ENCODE data around the gene GHRL.

Gene GHRL

DNA sequence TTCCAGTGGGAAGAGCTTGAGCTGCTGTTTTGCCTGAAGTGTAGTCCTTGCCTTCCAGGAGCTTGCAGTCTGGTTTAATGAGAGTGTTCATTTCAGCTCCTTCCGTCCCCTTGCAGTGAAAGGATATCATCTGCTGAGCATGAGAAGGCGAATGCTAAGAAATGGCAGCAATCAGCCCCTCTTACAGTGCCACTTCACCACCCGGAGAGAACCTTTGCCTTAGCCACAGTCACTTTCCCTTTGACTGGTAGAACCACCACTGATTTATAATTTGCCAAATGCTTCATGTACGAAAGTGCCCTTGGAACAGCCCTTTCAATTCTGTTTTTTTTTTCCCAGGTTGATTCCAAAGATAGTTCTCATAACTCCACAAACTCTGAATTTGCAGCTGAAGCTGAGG is 32.9 kb downstream of the GHRL start:
- H3K4me1 ChIP-seq (ENCODE audit: control insufficient read depth, insufficient read depth, low read length) = peaks cover 9% of the 10 kb centered on the region
- no peak overlapping the region for H3K27ac ChIP-seq (ENCODE audit: low read depth, low read length)
- H3K27me3 ChIP-seq (ENCODE audit: control insufficient read depth, insufficient read depth, low read length) = no peaks in the 10 kb centered on the region
- no peak overlapping the region for H3K4me3 ChIP-seq (ENCODE audit: low read depth, low read length)
- H3K9ac ChIP-seq (ENCODE audit: low read depth, low read length) = no peak overlapping the region
- peaks cover 50% of the 10 kb centered on the region for H3K36me3 ChIP-seq (ENCODE audit: control insufficient read depth, insufficient read depth, low read length)
- H3K9me3 ChIP-seq (ENCODE audit: control insufficient read depth, insufficient read depth, low read length) = no peaks in the 10 kb centered on the region

DNA sequence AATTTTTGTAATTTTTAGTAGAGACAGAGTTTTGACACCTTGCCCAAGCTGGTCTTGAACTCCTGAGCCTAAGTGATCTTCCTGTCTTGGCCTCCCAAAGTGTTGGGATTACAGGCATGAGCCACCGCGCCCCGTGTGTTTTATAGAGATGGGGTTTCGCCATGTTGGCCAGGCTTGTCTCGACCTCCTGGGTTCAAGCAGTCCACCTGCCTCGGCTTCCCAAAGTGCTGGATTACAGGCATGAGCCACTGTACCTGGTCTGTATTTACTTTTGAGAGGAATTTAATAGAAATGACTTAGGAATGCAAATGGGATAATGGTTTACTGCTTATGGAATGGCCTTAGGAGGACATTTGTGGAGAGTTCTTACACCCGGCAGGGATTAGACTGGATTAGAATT is 33.7 kb downstream of the GHRL start:
- Histone ChIP-seq H3K27ac (ENCODE audit: low read depth, low read length) (no peak overlapping the region), H3K36me3 (ENCODE audit: control insufficient read depth, insufficient read depth, low read length) (peaks cover 56% of the 10 kb centered on the region)

DNA sequence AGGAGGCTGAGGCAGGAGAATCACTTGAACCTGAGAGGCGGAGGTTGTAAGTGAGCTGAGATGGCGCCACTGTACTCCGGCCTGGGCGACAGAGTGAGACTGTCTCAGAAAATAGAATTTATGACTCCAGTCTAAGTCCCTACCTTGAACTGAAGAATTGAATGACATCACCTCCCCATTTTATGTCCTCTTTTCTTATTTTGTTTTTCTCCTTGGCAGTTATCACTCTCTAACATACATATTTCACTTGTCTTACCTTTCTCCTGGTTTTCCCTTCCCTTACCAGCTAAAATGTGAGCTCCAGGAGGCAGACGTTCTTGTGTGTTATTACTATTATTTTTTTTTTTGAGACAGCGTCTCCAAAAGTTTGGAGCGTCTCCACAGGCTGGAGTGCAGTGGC is 36.9 kb downstream of the GHRL start:
- Histone ChIP-seq H3K27ac (ENCODE audit: low read depth, low read length) (no peak overlapping the region), H3K9ac (ENCODE audit: low read depth, low read length) (no peak overlapping the region), H3K4me3 (ENCODE audit: low read depth, low read length) (no peak overlapping the region), H3K4me1 (ENCODE audit: control insufficient read depth, insufficient read depth, low read length) (peaks cover 2% of the 10 kb centered on the region; the same call in 1 of the 2 replicates), H3K9me3 (ENCODE audit: control insufficient read depth, insufficient read depth, low read length) (no peaks in the 10 kb centered on the region), H3K36me3 (ENCODE audit: control insufficient read depth, insufficient read depth, low read length) (peaks cover 63% of the 10 kb centered on the region), H3K27me3 (ENCODE audit: control insufficient read depth, insufficient read depth, low read length) (no peaks in the 10 kb centered on the region)

More for the DNA sequence above, 33.7 kb downstream of the GHRL start:
- no peak overlapping the region for H3K4me3 ChIP-seq (ENCODE audit: low read depth, low read length)
- H3K4me1 ChIP-seq (ENCODE audit: control insufficient read depth, insufficient read depth, low read length) = peaks cover 6% of the 10 kb centered on the region
- H3K27me3 ChIP-seq (ENCODE audit: control insufficient read depth, insufficient read depth, low read length) = no peaks in the 10 kb centered on the region
- no peak overlapping the region for H3K9ac ChIP-seq (ENCODE audit: low read depth, low read length)
- H3K9me3 ChIP-seq (ENCODE audit: control insufficient read depth, insufficient read depth, low read length) = no peaks in the 10 kb centered on the region

DNA sequence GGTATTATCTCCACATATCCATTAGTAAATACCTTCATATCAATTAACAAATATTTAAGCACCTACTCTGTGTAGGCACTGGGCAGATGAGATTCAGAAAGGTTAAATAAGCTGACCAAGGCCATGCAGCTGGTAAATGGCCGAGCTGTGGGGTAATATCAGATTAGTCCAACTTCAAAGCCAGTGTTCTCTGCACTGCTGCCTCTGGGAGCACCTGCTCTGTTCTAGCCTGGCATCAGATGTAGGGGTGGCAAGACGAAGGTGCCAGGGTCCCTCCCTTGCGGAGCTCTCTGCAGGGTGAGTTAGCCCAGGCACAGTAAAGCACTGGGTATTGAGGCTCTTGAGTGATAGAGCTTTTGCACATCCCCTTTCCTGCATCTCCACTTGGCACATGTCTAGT is 39.0 kb downstream of the GHRL start:
- no peak overlapping the region for H3K4me3 ChIP-seq (ENCODE audit: low read depth, low read length)
- H3K9me3 ChIP-seq (ENCODE audit: control insufficient read depth, insufficient read depth, low read length) = no peaks in the 10 kb centered on the region
- no peak overlapping the region for H3K9ac ChIP-seq (ENCODE audit: low read depth, low read length)
- peaks cover 53% of the 10 kb centered on the region for H3K36me3 ChIP-seq (ENCODE audit: control insufficient read depth, insufficient read depth, low read length)
- H3K4me1 ChIP-seq (ENCODE audit: control insufficient read depth, insufficient read depth, low read length) = peaks cover 20% of the 10 kb centered on the region
- H3K27me3 ChIP-seq (ENCODE audit: control insufficient read depth, insufficient read depth, low read length) = no peaks in the 10 kb centered on the region
- H3K27ac ChIP-seq (ENCODE audit: low read depth, low read length) = no peak overlapping the region

DNA sequence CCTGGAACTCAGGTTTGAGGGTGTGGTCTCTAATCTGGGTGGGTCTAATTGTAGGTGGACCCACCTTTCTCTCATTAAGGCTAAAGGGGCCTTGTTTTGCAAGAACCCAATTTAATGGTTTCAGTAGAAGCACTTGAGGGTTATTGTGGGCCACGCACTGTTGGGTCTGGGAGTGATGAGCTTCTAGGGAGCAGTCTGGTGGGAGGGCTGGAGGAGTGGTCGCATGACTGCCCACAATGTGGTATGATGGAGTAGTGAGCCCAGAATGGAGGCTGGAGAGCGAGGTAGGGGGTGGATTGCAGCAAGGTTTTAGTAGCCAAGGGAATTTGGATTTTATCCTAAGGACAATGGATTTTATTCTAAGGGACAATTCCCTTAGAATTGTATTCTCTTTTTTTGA is 41.7 kb downstream of the GHRL start:
- H3K27ac ChIP-seq (ENCODE audit: low read depth, low read length) = no peak overlapping the region
- H3K9ac ChIP-seq (ENCODE audit: low read depth, low read length) = no peak overlapping the region
- peak overlapping the region; percentile 77; the same call in 1 of the 2 replicates for H3K4me3 ChIP-seq (ENCODE audit: low read depth, low read length)
- H3K4me1 ChIP-seq (ENCODE audit: control insufficient read depth, insufficient read depth, low read length) = peaks cover 20% of the 10 kb centered on the region
- no peaks in the 10 kb centered on the region for H3K9me3 ChIP-seq (ENCODE audit: control insufficient read depth, insufficient read depth, low read length)
- H3K27me3 ChIP-seq (ENCODE audit: control insufficient read depth, insufficient read depth, low read length) = no peaks in the 10 kb centered on the region; the same call in 1 of the 2 replicates
- peaks cover 45% of the 10 kb centered on the region for H3K36me3 ChIP-seq (ENCODE audit: control insufficient read depth, insufficient read depth, low read length)

DNA sequence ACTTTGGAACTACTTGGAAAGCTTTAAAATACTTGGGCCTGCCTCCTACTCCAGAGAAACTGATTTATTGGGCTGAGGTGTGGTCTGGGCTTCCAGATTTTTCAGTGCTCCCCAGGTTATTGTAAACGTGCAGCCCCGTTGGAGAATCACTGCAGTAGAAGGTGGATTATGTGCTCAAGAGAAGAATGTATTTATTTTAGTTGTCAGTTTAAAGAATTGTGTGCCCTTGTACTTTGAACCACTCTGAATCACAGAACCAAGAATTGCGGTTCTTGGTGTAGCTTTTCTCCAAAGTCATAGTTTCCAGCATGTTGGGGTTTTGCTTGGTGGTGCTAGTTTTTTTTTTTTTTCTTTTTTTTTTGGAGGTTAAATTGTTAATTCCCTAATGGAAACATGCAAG is 42.9 kb downstream of the GHRL start:
- no peaks in the 10 kb centered on the region; the same call in 1 of the 2 replicates for H3K27me3 ChIP-seq (ENCODE audit: control insufficient read depth, insufficient read depth, low read length)
- peaks cover 8% of the 10 kb centered on the region for H3K9me3 ChIP-seq (ENCODE audit: control insufficient read depth, insufficient read depth, low read length)
- no peak overlapping the region for H3K27ac ChIP-seq (ENCODE audit: low read depth, low read length)
- peaks cover 35% of the 10 kb centered on the region for H3K36me3 ChIP-seq (ENCODE audit: control insufficient read depth, insufficient read depth, low read length)
- peak overlapping the region; percentile 78; the same call in 1 of the 2 replicates for H3K9ac ChIP-seq (ENCODE audit: low read depth, low read length)
- H3K4me1 ChIP-seq (ENCODE audit: control insufficient read depth, insufficient read depth, low read length) = peaks cover 20% of the 10 kb centered on the region
- H3K4me3 ChIP-seq (ENCODE audit: low read depth, low read length) = peak overlapping the region; percentile 77

DNA sequence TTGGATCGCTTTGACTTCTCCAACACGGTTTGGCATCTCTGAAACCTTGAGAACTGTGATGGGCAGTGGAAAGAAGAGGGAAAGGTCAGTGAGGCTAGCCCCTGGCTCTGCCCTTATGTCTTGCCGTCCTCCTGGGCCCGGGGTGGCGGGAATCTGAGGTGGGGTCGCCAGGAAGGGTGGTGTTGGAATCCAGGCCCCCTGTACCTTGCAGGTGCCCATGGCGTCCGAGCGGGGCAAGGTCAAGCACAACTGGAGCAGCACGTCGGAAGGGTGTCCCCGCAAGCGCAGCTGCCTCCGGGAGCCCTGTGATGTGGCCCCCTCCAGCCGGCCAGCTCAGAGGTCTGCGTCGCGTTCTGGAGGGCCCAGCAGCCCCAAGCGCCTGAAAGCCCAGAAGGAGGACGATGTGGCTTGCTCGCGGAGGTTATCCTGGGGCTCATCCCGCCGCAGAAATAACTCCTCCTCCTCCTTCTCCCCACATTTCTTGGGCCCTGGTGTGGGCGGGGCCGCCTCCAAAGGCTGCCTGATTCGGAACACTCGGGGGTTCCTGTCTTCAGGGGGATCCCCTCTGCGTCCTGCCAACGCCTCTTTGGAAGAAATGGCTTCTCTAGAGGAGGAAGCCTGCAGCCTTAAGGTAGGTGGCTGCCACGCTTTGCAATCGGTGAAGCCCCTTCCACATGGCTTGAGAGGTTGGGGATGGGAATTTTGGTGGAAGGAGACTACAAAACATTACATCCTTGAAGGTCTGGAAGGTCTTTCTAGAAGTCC is 43.6 kb downstream of the GHRL start:
- Histone ChIP-seq H3K9ac (ENCODE audit: low read depth, low read length) (peak overlapping the region; percentile 78), H3K27me3 (ENCODE audit: control insufficient read depth, insufficient read depth, low read length) (no peaks in the 10 kb centered on the region; the same call in 1 of the 2 replicates), H3K4me1 (ENCODE audit: control insufficient read depth, insufficient read depth, low read length) (peaks cover 20% of the 10 kb centered on the region), H3K36me3 (ENCODE audit: control insufficient read depth, insufficient read depth, low read length) (peaks cover 30% of the 10 kb centered on the region), H3K4me3 (ENCODE audit: low read depth, low read length) (peak overlapping the region; percentile 77), H3K27ac (ENCODE audit: low read depth, low read length) (peak overlapping the region; percentile 69), H3K9me3 (ENCODE audit: control insufficient read depth, insufficient read depth, low read length) (peaks cover 10% of the 10 kb centered on the region)

DNA sequence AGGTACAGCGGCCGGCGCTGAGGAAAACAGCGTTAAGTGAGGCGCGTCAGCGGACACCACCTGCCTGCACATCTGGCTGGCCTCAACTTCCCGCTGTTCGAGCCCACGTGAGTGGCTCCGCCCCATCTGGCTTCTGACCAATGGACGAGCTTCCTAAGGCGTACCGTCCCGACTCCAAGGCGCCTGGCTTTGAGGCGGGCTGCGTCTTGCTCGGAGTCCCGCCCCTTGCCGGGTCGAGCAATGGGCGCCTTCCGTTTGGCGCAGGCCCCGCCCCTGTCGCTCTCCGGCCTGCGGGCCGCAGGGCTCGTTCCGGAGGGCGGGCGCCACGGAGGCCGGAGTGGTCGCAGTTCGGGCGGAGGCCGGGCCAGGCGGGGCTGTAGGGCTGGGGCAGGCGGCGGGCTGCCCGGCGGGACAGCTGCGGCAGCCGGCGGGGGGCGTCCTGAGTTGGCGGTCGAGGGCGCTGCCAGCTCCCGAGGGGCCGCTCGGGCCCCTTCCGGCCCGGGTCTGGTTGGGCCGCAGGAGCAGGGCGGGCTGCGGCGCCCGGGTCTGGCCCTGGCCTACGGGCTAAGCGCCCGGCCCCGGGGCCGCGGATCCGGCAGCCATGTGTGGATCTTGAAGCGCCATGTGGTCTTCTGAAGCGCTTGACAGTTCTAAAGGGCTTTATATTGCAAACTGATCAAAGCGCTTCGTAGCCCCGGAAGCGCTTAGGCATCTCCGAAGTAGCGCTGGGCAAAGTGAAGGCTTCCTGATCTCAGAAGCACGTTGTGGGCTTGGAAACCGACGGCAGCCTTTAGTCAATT is 44.4 kb downstream of the GHRL start, which contains the start of gene TATDN2:
Gene TATDN2 (plus strand): TSS at position 276 of the 800 bp plus-strand sequence. CDS start 742 bp downstream, outside the sequence.
- peaks cover 10% of the 10 kb centered on the region for H3K9me3 ChIP-seq (ENCODE audit: control insufficient read depth, insufficient read depth, low read length)
- H3K9ac ChIP-seq (ENCODE audit: low read depth, low read length) = peak within 1 kb of the TSS; percentile 78
- peaks cover 20% of the 10 kb centered on the region for H3K4me1 ChIP-seq (ENCODE audit: control insufficient read depth, insufficient read depth, low read length)
- peak within 1 kb of the TSS; percentile 77 for H3K4me3 ChIP-seq (ENCODE audit: low read depth, low read length)
- peak within 1 kb of the TSS; percentile 69 for H3K27ac ChIP-seq (ENCODE audit: low read depth, low read length)
- H3K36me3 ChIP-seq (ENCODE audit: control insufficient read depth, insufficient read depth, low read length) = peaks cover 22% of the 10 kb centered on the region
- H3K27me3 ChIP-seq (ENCODE audit: control insufficient read depth, insufficient read depth, low read length) = no peaks in the 10 kb centered on the region; the same call in 1 of the 2 replicates

DNA sequence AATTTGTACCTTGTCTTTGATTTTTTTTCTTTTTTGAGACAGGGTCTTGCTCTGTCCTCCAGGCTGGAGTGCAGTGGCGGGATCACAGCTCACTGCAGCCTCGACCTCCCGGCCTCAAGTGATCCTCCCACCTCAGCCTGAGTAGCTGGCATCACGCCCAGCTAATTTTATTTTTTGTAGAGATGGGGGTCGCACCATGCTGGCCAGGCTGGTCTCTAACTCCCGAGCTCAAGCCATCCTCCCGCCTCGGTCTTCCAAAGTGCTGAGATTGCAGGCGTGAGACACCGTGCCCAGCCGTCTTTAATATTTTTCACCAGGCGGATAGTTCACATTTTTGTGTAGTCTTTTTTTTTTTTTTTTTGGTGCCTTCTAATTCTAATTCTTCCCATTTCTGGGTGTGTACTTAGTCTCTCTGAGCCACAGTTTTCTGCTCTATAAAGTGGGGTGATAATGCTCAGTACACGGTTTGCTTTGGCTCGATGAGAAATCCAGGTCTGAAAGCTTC is 45.0 kb downstream of the GHRL start:
- Histone ChIP-seq H3K4me3 (ENCODE audit: low read depth, low read length) (peak overlapping the region; percentile 32; the same call in 1 of the 2 replicates), H3K36me3 (ENCODE audit: control insufficient read depth, insufficient read depth, low read length) (peaks cover 16% of the 10 kb centered on the region), H3K9ac (ENCODE audit: low read depth, low read length) (no peak overlapping the region), H3K4me1 (ENCODE audit: control insufficient read depth, insufficient read depth, low read length) (peaks cover 20% of the 10 kb centered on the region), H3K9me3 (ENCODE audit: control insufficient read depth, insufficient read depth, low read length) (peaks cover 10% of the 10 kb centered on the region), H3K27me3 (ENCODE audit: control insufficient read depth, insufficient read depth, low read length) (no peaks in the 10 kb centered on the region; the same call in 1 of the 2 replicates), H3K27ac (ENCODE audit: low read depth, low read length) (no peak overlapping the region)

DNA sequence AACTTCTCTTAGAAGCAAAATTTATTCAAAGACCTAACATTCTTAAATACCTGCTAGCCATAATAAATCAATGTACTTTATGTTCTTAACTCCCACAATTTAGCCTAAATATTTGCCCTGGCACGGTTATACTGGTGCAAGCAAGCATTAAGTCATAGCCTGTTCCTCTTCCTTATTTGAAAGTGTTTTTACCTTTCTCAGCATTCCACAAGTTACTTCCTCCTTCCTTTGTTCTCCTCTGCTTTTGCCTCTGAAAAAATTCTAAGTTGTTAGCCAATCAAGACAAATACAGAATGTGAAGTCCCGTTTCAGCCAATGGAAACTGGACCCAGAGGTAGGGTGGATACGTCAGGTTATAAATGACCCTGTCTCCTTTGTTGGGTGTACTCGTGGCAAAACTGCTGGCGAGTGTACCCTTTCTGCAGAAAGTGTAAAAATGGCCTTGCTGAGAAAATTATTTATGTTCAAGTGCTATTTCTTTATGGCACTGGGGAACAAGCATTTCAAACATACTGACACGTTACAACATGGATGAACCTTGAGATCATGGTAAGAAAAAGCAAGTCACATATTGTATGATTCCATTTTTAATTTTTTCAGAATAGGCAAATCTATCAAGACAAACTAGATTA is 47.5 kb downstream of the GHRL start:
- Histone ChIP-seq H3K27me3 (ENCODE audit: control insufficient read depth, insufficient read depth, low read length) (no peaks in the 10 kb centered on the region; the same call in 1 of the 2 replicates), H3K36me3 (ENCODE audit: control insufficient read depth, insufficient read depth, low read length) (peaks cover under 1% of the 10 kb centered on the region; the same call in 1 of the 2 replicates), H3K4me3 (ENCODE audit: low read depth, low read length) (no peak overlapping the region), H3K9me3 (ENCODE audit: control insufficient read depth, insufficient read depth, low read length) (peaks cover 10% of the 10 kb centered on the region), H3K4me1 (ENCODE audit: control insufficient read depth, insufficient read depth, low read length) (peaks cover 11% of the 10 kb centered on the region), H3K27ac (ENCODE audit: low read depth, low read length) (no peak overlapping the region), H3K9ac (ENCODE audit: low read depth, low read length) (no peak overlapping the region)
